Endothelial cell of umbilical vein (primary cell): ENCODE data around the gene FNDC5. TPM values are rescaled to one million over a fixed set of nuclear protein-coding genes. Genes with fewer than 3 reads are reported as not detected.

Experiments
- BruUV-seq: library from RNA; stranded (reverse); fragments of 400-500 nt; replicated peaks from 2 replicates; lab custom pipeline; 2021; lab: Mats Ljungman, UMichigan
- CTCF ChIA-PET: fragments of 300-600, 350-600 bp; sonication (Branson Sonifier 250); formaldehyde crosslinking; loops from one replicate; lab custom pipeline; 2021; ENCODE audit warnings: antibody characterized with exemption, inconsistent platforms; lab: Charles Lee
- POLR2A ChIA-PET: fragments of 300-600, 350-600 bp; sonication (Branson Sonifier 250); formaldehyde crosslinking; loops from one replicate; lab custom pipeline; 2021; ENCODE audit warnings: antibody characterized with exemption, inconsistent platforms; lab: Charles Lee
- DNase-seq: peaks from one replicate; pipeline ENCODE4 v3.0.0-alpha.2; 2011; ENCODE audit warnings: low read depth, low spot score
- FAIRE-seq: peaks from 2 replicates; lab custom pipeline; 2011; peaks lifted over from hg19 to GRCh38; lab: Jason Lieb, UNC
- H2AFZ ChIP-seq: 2 replicates; pipeline ENCODE4 v1.6.0; 2012; ENCODE audit warnings: low read depth, low read length, control low read depth, inconsistent platforms
- H3K27ac ChIP-seq: 2 replicates; pipeline ENCODE4 v1.5.1; 2011; ENCODE audit warnings: low read depth, mild to moderate bottlenecking, control low read depth, low read length, moderate library complexity; ENCODE audit not compliant: insufficient read depth
- H3K27me3 ChIP-seq, 2 experiments: 2 replicates each; pipeline versions ENCODE4 v1.6.0 to v1.6.1; 2011; ENCODE audit warnings: low read length in 2 of 2, mixed read lengths in 1 of 2; ENCODE audit not compliant: control insufficient read depth in 2 of 2, insufficient read depth in 2 of 2
- H3K36me3 ChIP-seq, 2 experiments: 2 replicates in 1 of 2; 3 replicates in 1 of 2; pipeline ENCODE4 v1.5.1; 2011; ENCODE audit warnings: low read length in 2 of 2, mild to moderate bottlenecking in 1 of 2, moderate library complexity in 1 of 2; ENCODE audit not compliant: control insufficient read depth in 2 of 2, insufficient read depth in 2 of 2; ENCODE audit errors: extremely low read depth in 1 of 2
- H3K4me1 ChIP-seq: 3 replicates; pipeline ENCODE4 v1.5.1; 2011; ENCODE audit warnings: mild to moderate bottlenecking, low read length; ENCODE audit not compliant: control insufficient read depth, insufficient read depth; ENCODE audit errors: extremely low read depth
- H3K4me2 ChIP-seq: 2 replicates; pipeline ENCODE4 v1.6.1; 2011; ENCODE audit warnings: low read length, control low read depth, mixed read lengths; ENCODE audit not compliant: insufficient read depth
- H3K4me3 ChIP-seq, 3 experiments: fragments of 200-600 bp in 1 of 3; sonication (generic), shearing (Covaris generic) in 1 of 3; replicated peaks in 1 of 3; 2 replicates each; pipeline ENCODE4 v1.5.1; 2011 to 2016; ENCODE audit warnings: control low read depth in 3 of 3, low read length in 3 of 3, mild to moderate bottlenecking in 2 of 3, inconsistent platforms in 1 of 3, low read depth in 1 of 3, moderate library complexity in 1 of 3; ENCODE audit not compliant: insufficient read depth in 1 of 3
- H3K79me2 ChIP-seq: 2 replicates; pipeline ENCODE4 v1.6.0; 2012; ENCODE audit warnings: low read length, inconsistent platforms; ENCODE audit not compliant: control insufficient read depth, insufficient read depth
- H3K9ac ChIP-seq: replicated peaks from 2 replicates; pipeline ENCODE3; 2011; ENCODE audit warnings: low read length, control low read depth; ENCODE audit not compliant: insufficient read depth; ENCODE audit errors: extremely low read depth
- H3K9me1 ChIP-seq: replicated peaks from 3 replicates; pipeline ENCODE4 v1.6.0; 2011; ENCODE audit warnings: mild to moderate bottlenecking, low read length; ENCODE audit not compliant: control insufficient read depth, insufficient read depth; ENCODE audit errors: extremely low read depth
- H3K9me3 ChIP-seq: replicated peaks from 2 replicates; pipeline ENCODE4 v1.5.1; 2012; ENCODE audit warnings: low read length, inconsistent platforms; ENCODE audit not compliant: control insufficient read depth, insufficient read depth
- H4K20me1 ChIP-seq: replicated peaks from 2 replicates; pipeline ENCODE3; 2011; ENCODE audit warnings: mild to moderate bottlenecking, low read length; ENCODE audit not compliant: control insufficient read depth, insufficient read depth; ENCODE audit errors: extremely low read depth
- EZH2 ChIP-seq: IDR thresholded peaks from 2 replicates; pipeline ENCODE4 v1.6.1; 2012; ENCODE audit warnings: borderline replicate concordance, low read depth, mild to moderate bottlenecking, moderate library complexity, low read length, inconsistent platforms; ENCODE audit not compliant: severe bottlenecking
- FOS ChIP-seq: IDR thresholded peaks from 2 replicates; pipeline ENCODE4 v1.6.1; 2011; ENCODE audit warnings: mild to moderate bottlenecking, low read length, moderate library complexity, borderline replicate concordance; ENCODE audit not compliant: insufficient read depth
- GATA2 ChIP-seq: IDR thresholded peaks from 2 replicates; pipeline ENCODE4 v1.7.0; 2011; ENCODE audit warnings: low read depth, mild to moderate bottlenecking, moderate library complexity, mixed read lengths, low read length; ENCODE audit not compliant: insufficient read length, insufficient read depth
- JUN ChIP-seq: IDR thresholded peaks from 2 replicates; pipeline ENCODE4 v1.6.1; 2011; ENCODE audit warnings: borderline replicate concordance, low read depth; ENCODE audit not compliant: insufficient read length, insufficient read depth
- MYC ChIP-seq: IDR thresholded peaks from one replicate; pipeline ENCODE4 v1.6.1; 2011; ENCODE audit warnings: mild to moderate bottlenecking, low read depth, low read length
- POLR2A ChIP-seq: IDR thresholded peaks from 2 replicates; pipeline ENCODE4 v1.6.1; 2012; ENCODE audit warnings: low read depth, mild to moderate bottlenecking, control low read depth, low read length
- POLR2AphosphoS5 ChIP-seq: IDR thresholded peaks from 2 replicates; pipeline ENCODE4 v1.6.1; 2012; ENCODE audit warnings: low read depth, mild to moderate bottlenecking, control low read depth, low read length, moderate library complexity; ENCODE audit not compliant: insufficient read depth
- dilution Hi-C: fragments of 300-500 bp; cut with MboI; formaldehyde crosslinking; loops from one replicate; pipeline ENCODE4 v1.15.0; 2019; ENCODE audit warnings: low sequenced_read_pairs; ENCODE audit not compliant: extremely low pct_ligation_motif_present
- intact Hi-C: fragments of 100-400 bp; cut with micrococcal nuclease; formaldehyde crosslinking; loops from one replicate; pipeline ENCODE4 v1.10.0; 2022
- polyA plus RNA-seq, 4 experiments: library from polyadenylated mRNA; depleted of rRNA in 3 of 4; stranded (reverse) in 3 of 4; unstranded in 1 of 4; fragments of >200 nt; gene quantifications; 2 replicates each; pipeline versions ENCODE4 v1.2.1 to v1.2.3, GENCODE V29; 2011 to 2012; ENCODE audit warnings: missing spikeins in 1 of 4
- total RNA-seq: library from RNA; stranded (reverse); gene quantifications from 2 replicates; pipeline ENCODE4 v1.2.3, GENCODE V29; 2021
- TF ChIP-seq, protein P1 (sequence below), 2 donors: IDR thresholded peaks; 1 replicate in 1 of 2; 2 replicates in 1 of 2; pipeline ENCODE4 v1.5.1; 2011; ENCODE audit warnings: low read length in 2 of 2, mild to moderate bottlenecking in 2 of 2, moderate library complexity in 2 of 2, control low read depth in 1 of 2, inconsistent platforms in 1 of 2, low read depth in 1 of 2; ENCODE audit not compliant: insufficient read depth in 1 of 2; ENCODE audit errors: extremely low read depth in 1 of 2
- TF ChIP-seq, protein P2 (sequence below): IDR thresholded peaks from 2 replicates; pipeline ENCODE4 v1.6.1; 2011; ENCODE audit not compliant: insufficient read depth, insufficient read length

The FNDC5 gene
- total and polyA plus RNA-seq, 2 donors (not counting 3 experiments of a cell fraction or from before 2014, with no cell fraction given), result 0.14 to 0.64 TPM

DNA sequence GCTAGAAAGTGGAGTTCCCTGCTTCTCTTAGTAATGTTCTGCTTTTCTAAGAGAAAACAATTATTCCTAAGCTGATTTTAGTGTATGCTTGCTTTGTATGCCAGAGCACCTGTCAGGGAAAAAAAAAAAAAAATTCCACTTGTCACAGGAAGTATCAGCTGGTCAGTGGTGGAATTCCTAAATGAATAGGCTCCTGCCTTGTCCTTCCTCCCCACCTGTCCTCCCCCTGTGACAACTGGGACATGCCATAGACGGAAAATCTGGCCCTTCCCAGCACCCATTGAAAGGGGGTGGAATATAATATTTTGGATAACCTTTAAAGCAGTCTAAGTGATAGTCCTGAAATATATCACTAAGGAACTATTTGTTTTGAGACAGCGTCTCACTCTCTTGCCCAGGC lies 10.8 kb downstream of the FNDC5 start:
- Histone ChIP-seq H3K4me2 (no peak overlapping the region), H3K4me1 (peaks cover 9% of the 10 kb centered on the region), H3K79me2 (no peaks in the 10 kb centered on the region), H2AFZ (no peak overlapping the region), H3K9me1 (no peaks in the 10 kb centered on the region), H4K20me1 (no peaks in the 10 kb centered on the region), H3K9ac (no peak overlapping the region), H3K4me3 (no peak overlapping the region), H3K27ac (no peak overlapping the region), H3K9me3 (no peaks in the 10 kb centered on the region), H3K36me3 (peaks cover 5 to 6% of the 10 kb centered on the region in 2 experiments), H3K27me3 (no peaks in the 10 kb centered on the region)
- POLR2A ChIA-PET, result no interaction called here
- TF ChIP-seq, protein P1, sequence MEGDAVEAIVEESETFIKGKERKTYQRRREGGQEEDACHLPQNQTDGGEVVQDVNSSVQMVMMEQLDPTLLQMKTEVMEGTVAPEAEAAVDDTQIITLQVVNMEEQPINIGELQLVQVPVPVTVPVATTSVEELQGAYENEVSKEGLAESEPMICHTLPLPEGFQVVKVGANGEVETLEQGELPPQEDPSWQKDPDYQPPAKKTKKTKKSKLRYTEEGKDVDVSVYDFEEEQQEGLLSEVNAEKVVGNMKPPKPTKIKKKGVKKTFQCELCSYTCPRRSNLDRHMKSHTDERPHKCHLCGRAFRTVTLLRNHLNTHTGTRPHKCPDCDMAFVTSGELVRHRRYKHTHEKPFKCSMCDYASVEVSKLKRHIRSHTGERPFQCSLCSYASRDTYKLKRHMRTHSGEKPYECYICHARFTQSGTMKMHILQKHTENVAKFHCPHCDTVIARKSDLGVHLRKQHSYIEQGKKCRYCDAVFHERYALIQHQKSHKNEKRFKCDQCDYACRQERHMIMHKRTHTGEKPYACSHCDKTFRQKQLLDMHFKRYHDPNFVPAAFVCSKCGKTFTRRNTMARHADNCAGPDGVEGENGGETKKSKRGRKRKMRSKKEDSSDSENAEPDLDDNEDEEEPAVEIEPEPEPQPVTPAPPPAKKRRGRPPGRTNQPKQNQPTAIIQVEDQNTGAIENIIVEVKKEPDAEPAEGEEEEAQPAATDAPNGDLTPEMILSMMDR (IDR thresholded peaks at IDR 0.05; ENCODE audit: extremely low read depth in 1 of 2, insufficient read depth in 1 of 2, low read depth in 1 of 2, low read length in 2 of 2), result no peak
- TF ChIP-seq POLR2A, result no peak
- no peak for TF ChIP-seq MYC
- TF ChIP-seq GATA2, result no peak
- no peak for TF ChIP-seq FOS
- TF ChIP-seq, protein P2, sequence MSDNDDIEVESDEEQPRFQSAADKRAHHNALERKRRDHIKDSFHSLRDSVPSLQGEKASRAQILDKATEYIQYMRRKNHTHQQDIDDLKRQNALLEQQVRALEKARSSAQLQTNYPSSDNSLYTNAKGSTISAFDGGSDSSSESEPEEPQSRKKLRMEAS, result no peak
- no peak for TF ChIP-seq JUN
- no peak for TF ChIP-seq POLR2AphosphoS5
- TF ChIP-seq EZH2, result no peak
- intact Hi-C loops, result no loop called here
- no TSS peak for BruUV-seq
- no peak for DNase-seq
- peak; percentile 8 for FAIRE-seq
- dilution Hi-C loops, result no loop called here
- CTCF ChIA-PET, result interaction anchor here (1.5 kb wide), 1 partner anchor 16 kb away, joined by 4 read pairs; no protein-coding TSS in a partner anchor
